Embryonic facial prominence (tissue), 1 donor: ENCODE data around the gene BIN1.
"Not testable (repeated sequence)": the region's sequence is repeated elsewhere in the genome, so short reads cannot be mapped to it uniquely, and the experiment has no call there.

ENCODE experiments used
- DNase-seq: peaks from one replicate; pipeline ENCODE4 v3.0.0-alpha.2; 2016; ENCODE audit errors: extremely low spot score

The BIN1 gene

DNA sequence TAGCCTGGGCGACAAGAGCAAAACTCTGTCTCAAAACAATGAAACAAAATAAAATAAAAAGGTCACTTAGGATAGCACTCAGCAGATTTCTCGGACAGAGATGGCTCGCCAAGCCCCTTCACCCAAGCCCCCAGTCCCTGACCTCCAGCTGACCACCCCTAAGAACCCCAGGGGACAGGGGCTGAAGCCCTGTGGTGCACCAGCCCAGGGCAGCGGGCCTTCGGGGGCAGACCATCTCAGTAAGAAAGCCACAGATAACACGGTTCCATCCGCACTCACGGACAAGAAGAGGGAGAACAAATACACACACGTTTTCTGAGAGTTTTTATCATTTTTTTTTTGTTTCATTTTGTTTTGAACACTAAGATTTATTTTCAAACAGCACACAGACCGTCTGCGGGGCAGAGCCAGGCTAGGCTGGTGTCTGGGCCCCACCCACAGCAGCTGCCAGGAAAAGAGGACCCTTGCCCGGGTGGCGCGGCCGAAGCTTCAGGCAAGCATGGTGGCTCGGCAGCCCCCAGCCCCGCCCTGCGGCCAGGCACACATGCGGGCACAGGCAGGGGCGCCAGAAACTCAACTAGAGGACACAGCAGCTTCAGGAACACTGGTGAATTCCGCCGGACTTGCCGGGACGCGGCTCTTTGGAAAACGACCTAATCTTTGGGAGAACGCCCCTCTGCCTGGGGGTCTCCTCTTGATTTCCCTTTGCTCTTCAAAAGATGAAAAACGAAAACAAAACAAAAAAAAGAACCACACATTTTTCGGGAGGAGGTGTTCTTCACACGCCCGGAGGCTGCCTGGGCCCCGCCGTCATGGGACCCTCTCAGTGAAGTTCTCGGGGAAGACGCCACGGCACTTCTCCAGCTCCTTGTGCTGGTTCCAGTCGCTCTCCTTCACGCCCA, 59.0 kb downstream of the BIN1 start:
- no peak for DNase-seq

DNA sequence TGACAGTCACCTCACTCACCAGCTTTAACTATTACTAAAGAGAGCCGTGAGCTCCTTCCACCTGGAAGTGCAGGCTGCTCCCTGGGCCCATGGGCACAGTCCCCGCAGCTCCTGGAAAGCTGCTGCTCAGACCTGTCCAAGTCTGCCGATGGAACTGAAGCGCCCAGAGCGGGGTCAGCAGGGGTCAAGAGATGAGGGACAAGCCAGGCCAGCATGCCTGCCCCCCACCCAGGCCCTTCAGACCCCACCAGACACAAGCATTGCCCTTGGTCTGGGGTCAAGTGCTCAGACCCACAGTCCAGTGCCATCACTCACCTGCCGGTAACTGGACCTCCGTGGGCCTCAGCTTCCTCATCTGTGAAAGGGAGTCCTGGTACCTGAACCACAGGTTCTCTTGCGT, 59.9 kb downstream of the BIN1 start:
- DNase-seq: no peak

DNA sequence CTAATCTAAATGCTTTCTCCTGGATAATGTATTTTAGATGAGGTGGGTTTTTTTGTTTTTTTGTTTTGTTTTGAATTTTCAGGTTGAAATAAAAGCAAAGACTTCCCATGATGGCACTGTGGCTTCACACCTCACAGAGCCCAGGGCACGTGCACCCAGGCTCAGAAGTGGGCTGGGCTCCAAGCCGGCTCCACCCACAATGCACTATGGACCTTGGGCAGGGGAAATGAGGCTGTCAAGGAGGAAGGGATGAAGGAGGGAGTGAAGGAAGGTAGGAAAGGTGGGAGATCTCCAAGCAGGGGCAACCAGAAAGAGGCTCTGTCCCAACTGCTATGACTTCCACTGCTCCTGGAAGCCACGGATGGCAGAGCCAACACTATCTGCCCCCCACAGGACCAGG, 60.4 kb downstream of the BIN1 start:
- no peak for DNase-seq

DNA sequence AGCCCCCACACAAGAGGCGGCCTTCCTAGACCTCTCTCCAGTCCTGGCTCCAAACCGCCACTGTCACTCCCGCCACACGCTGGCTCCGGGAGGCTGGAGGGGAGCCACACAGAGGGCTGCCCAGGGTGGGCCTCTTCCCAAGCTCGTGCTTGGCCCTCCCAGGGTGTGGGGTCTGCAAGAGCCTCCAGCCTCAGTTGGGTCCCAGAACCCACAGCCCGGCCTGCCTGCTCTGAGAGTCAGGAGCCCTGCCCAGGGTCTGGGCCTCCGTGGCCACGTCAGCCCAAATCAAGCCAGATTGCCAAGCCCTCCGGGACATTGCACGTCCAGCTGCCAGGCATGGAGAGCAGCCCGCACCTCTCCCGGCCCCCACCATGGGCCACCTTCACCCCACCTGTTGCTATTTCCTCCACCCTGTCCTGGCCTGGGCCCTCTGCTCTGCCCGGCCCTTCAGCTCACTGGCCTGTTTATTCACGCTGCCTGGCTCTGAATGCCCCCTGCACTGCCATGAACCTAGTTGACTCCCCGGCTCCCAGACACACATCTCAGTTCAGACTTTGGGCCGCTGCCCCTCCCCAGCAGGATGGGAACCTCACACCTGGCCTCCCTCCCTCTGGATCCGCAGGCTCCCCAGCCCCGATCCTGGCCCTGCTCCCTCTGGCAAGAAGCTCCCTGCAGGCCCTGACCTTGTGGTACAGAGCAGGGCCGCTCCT, 61.0 kb downstream of the BIN1 start:
- no peak for DNase-seq

DNA sequence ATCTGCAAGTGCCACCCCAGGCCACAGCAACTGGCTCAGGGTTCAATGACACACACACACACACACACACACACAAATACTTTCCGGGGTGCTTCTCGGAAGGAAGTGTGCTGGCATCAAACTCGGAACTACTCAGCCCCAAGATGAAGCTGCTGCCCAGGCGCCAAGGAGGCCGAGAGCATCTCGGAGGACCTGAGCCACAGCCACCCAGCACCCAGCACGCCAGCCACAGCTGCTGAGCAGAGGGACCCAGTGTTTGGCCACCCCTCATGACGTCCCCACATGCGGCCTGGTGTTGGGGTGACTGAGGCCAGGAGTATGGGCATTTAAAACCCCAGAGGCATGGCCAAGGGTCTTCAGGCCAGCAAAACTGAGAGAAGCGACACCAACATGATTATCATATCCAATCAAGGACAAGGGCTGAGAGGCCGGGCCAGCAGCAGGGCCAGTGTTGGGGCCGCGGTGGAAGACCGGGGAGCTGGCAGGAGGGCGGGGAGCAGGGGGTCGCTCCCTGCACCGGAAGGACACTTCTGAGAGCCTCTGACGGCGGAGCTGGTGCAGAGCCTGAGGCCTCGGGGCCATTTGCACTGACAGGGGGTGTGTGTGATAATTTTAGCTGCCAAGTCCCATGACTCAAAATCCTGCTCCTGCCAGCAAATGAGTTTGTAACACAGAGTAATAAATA, 61.8 kb downstream of the BIN1 start:
- DNase-seq: no peak

DNA sequence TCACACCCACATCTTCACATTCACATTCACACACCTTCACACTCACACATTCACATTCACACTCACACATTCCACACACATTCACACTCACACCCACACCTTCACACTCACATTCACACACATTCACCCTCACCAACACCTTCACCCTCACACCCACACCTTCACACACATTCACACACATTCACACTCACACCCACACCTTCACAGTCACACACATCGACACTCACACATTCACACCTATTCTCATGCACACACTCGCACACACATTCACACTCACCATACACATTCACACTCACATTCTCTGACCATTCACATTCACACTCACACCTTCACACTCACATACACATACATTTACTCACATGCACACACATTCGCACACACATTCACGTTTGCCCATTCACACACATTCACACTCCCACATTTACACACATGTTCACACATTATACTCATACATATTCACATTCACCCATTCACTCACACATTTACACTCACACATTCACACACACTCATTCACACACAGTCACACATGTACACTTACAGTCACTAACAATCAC, 62.7 kb downstream of the BIN1 start:
- no peak for DNase-seq

DNA sequence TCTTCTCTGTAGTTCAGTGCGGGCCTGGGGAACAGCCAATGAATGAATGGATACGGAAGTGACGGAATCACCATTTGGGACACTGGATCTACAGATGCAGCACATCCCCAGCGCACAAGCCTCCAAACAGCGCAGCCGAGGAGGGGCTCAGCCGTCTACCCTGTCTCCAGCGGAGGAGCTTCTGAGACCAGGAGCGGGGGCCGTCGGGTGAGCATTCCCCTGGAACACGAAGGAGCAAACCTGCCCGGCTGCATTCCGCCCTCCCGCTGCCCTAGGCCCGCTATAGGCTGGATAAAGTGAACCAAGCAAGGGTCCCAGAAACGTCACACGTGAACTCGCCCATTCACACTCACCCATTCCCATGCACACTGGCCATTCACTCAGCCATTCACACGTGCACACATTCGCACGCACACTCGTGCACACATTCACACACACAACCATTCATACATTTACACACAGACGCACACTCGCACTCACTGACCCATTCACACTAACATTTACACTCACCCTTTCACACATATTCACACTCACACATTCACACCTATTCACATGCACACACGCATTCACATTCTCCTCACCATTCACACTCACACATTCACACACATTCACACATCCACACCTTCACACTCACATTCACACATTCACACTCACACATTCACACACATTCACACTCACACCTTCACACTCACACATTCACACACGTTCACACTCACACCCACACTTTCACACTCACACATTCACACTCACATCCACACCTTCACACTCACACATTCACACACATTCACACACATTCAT, 63.4 kb downstream of the BIN1 start:
- DNase-seq: no peak

DNA sequence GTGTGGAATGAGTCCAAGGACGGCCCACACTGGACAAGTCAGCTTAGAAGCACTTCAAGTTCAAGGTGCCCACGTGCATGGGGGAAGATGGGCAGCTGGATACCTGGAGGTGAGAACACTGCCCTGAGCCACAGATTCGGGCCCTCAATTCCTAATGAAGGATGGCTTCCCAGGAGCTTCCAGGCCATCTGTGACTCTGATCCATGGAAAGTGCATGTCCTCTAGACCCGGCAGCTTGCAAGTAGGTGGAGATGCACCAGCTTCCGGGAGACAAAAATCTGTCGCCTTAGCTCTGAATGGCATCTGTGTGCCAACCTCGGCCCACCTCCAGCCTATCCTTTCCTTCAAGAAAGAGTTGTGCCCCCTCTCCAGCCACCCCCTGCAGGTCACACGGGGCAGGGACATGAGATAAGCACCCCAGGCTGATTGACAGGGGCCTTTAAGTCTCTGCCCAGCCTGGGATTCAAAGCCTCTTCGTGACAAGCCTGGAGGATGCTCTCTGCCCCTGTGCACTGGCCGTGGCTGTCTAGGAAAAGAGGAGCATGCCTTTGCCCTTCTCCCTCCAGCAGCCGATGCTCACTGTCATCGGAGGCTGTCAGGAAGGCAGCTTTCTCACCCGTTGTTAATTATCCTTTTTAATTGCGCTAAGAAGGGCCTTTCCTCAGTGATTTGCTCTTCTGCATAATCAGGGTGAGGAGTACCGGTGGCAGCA, 65.5 kb downstream of the BIN1 start:
- DNase-seq: no peak

DNA sequence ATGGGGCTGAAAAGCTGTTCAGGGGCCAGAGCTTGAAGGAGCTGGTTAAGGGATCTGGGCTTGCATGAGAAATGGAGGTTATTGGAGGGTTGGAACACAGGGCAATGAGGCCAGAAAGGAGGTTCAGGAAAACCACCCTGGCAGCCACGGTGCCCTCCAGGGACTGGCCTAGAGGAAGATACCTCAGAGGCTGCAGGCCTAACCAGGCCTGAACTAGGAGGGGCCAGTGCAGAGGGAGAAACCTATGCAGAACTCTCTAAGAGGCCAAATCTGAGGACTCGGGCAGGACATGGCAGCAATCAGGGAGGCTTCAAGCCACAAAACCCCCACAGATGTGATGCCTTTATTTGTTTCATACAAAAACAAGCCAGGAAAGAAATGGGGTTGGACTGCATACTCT, 66.8 kb downstream of the BIN1 start:
- no peak for DNase-seq

DNA sequence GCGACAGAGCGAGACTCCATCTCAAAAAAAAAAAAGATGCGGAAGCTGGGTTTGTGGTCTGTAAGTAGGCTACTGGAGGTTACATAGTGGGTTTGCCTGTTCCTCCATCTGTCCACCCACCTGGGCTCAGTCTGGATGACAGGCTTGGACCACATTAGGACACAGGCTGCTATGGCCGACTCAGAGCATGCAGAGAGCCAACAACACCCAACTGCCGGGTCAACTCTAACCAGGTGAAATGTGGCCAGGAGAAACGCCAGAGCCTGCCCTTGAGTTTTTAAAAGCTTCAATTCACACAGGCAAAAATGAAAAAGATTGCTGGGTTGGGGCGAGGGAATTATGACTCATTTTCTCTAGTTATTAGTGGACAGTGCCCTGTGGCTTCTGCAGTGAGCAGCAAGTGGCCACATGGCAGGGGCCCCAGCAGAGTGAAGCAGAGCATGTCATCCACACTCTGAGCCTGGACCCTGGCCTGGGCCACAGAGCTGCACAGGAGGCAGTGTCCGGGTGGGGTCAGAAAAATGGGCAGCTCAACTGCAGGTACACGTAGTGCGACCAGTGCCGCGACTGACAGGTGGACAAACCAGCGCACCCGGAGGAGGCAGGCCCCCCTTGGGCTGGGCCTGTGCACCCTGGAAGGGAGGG, 67.4 kb downstream of the BIN1 start:
- no peak for DNase-seq

DNA sequence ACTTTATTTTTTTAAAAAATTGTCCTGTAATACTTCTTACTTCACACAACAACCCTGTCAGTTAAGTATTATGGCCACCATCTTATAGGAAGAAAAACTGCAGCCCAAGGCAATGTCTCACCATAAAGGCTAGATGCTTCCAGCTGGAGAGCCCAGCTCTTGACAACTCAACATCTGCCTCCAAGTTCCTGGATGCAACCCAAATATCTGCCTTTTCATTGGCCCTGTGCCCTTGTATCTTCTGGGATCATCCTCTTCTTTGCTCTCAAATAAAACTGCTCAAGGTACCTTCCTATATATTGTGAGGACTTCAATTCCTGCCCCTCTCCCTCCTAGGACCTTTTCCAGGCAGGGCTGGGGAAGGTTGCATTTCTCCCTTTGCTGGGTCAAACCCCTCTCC, 69.5 kb downstream of the BIN1 start:
- DNase-seq: no peak

DNA sequence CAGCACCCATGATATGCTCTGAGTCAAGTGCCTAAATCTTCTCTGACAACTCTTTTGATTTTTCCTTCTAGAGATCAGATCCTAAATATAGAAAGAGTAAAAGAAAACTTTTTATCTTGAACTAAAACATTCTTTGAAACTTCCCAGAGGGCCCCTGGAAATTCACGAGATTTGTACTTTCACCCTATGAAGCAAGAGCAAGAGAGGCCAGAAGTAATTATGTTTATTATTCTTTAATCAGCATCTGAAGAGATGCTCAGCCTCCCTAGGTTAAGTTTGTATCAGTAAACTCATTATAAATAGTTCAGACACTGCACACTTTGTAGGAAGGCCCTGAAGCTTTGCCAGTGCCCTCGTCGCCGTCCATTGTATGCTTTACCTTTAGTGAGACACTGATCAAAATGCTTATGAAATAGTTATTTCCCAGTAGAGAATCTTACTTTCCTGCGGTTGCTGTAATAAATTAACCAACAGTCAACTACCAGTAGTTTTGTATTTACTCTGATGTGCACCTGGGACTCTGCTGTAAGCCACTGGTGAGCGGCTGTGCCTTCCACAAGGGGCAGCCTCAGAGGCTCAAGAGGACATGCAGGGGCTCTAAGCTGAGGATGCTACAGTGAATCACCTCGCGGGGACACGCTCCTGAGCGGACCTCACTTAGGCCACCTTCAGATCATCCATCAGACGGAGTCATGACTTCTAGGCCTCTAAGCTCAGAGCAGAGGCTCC, 71.9 kb downstream of the BIN1 start:
- no peak for DNase-seq

DNA sequence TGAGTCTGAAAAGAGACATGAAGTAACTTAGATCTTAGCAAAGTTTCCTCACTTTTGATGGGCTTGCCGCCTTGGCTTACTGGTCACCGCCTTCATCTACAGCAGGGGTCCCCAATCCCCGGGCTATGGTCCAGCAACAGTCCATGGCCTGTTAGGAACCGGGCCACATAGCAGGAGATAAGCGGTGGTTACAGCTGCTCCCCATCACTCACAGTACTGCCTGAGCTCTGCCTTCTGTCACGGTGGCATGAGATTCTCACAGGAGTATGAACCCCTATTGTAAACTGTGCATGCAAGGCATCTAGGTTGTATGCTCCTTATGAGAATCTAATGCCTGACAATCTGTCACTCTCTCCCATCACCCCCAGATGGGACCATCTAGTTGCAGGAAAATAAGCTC, 72.9 kb downstream of the BIN1 start:
- no peak for DNase-seq

DNA sequence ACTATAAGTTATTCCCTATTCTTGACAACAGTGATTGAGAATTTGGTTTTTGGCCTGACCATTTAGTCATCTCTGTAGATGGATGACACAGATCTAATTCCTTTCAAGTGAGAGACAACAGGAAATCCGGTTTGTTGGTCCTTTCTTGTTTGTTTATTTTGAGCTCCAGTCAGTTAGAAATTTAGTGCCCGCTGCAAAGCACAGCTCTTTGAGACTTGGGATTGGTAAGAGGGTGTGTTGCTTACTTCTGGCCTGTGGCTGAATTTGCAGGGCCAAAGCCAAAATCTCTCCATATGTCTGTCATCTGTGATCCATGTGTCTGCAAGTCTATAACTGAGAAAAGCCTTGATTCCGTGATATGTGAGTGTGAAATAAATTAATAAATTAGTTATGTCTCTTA, 74.3 kb downstream of the BIN1 start:
- no peak for DNase-seq

DNA sequence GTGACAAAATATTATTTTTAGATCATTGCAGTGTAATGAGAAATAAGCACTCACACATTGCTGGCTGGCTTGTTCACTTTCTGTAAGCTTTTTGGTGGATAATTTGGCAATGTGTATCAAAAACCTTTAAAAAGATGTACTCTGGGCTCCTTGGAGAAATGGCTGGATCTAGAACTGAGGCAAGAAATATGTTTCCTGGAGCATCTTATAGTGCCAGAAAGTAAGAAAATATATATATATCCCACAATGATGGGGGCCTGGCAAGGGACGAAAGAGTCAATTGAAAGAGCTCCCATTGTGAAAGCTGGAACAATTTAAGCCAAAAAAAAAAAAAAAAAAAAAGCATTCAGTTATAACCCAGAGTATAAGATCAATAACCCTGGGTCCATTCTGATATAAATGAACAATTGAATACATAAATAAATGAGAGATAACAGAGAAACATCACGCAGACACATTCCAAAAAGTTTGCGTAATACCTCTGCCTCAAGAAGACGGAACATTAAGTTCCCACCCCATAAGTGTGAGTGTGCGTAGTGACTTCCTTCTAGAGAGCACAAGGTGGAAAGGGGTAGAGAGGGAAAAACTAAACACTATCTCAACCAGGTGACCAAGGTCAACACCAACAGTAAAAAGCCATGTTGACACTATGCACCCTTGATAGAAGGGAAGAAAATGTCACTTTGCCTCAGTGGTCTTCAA, 77.5 kb downstream of the BIN1 start:
- DNase-seq: no peak

DNA sequence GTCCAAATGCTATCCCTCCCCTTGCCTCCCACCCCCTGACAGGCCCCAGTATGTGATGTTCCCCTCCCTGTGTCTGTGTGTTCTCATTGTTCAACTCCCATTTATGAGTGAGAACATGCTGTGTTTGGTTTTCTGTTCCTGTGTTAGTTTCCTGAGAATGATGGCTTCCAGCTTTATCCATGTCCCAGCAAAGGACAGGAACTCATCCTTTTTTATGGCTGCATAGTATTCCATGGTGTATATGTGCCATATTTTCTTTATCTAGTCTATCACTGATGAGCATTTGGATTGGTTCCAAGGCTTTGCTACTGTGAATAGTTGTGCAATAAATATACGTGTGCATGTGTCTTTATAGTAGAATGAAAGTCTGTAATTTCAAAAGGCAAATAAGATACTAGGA, 78.2 kb downstream of the BIN1 start:
- not testable (repeated sequence) for DNase-seq

DNA sequence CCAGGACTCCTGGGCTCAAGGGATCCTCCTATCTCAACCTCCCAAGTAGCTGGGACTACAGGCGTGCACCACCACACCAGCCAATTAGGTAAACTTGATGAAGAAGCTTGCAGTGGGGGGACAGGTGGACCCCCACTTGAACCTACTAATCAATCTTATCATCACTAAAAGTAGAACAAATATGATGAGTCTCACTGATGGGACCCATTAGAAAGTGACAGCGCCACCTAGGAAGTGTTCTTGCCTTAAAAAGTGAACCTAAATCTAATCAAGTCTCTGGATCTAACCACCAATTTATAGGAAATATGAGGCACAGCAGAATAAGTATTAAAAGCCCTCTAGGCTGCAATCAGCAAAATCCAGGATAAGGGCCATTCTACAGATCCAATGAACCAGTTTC, 79.2 kb downstream of the BIN1 start:
- no peak for DNase-seq

DNA sequence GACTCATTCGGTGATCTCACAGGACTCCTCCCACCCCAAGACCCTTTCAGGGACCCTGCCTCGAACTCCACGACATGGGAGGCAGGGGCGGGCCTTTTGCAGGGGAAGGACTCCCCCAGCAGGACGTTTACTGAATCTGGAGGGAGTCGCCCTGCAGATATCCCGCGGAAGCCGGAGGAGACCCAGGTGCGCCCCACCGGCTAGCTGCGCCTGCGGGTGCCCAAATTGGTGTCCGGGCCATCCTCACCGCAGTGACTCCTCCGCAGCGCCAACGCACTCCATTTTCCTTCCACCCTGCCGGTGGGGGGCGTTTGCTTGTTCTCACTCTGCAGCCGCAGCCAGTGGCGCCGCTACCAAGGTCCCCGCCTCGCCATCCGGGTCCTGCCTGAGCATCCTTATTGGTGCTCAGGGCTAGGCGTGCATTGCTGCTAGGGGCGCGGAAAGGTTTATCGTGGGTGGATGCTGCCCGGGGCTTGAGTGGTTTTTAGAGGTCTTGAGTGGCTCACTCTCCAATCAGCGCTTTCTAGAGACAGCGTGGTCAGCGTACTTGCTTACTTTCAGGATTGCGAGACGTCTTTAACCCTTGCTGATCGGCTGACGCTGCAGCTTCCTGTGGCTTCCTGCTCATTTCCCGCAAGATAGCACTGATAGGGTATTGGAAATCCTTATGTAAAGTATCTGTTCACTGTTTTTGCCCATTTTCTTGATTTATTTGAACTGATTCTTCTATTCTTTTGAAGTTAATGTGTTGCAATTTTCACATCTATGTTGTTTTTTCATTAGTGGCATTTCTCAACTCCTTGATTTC, 81.4 kb downstream of the BIN1 start:
- no peak for DNase-seq
